ENCODE results near the gene LRMDA. TPM values are rescaled to one million over a fixed set of nuclear protein-coding genes. Genes with fewer than 3 reads are reported as not detected.
A peak's percentile ranks its signal among the peaks of the same experiment; 100 is the strongest.

Gene LRMDA
- total RNA-seq, 1 donor from 2014 or later, result not detected

DNA sequence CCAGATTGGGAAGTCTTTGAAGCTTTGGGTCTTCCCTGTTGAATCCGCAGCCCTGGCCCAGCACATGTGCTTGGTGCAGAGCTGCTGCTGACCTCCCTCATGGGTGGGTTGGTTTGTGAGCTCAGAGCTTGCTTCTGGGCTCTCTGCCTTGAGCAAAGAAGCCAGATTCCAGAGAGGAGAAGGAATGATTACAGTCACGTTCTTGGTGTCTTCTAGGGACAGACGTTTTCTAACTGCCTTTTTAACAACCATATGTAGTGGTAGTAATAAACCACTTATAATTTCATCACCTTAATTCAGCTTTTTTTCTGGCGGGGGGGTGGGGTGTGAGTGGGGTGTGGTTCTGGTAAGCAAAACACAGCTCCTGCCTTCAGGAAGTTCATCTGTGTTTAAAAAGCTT lies 39.5 kb downstream of the LRMDA start:
- no peak for DNase-seq (ENCODE audit: low read depth)

- DNase-seq (ENCODE audit: low read depth), result no peak
Measured at GRCh38 chr10:75472685-75473084, 41.3 kb downstream of the LRMDA start.

GRCh38 chr10:75474106-75474505 lies 42.7 kb downstream of the LRMDA start:
- no peak for DNase-seq (ENCODE audit: low read depth)

DNA sequence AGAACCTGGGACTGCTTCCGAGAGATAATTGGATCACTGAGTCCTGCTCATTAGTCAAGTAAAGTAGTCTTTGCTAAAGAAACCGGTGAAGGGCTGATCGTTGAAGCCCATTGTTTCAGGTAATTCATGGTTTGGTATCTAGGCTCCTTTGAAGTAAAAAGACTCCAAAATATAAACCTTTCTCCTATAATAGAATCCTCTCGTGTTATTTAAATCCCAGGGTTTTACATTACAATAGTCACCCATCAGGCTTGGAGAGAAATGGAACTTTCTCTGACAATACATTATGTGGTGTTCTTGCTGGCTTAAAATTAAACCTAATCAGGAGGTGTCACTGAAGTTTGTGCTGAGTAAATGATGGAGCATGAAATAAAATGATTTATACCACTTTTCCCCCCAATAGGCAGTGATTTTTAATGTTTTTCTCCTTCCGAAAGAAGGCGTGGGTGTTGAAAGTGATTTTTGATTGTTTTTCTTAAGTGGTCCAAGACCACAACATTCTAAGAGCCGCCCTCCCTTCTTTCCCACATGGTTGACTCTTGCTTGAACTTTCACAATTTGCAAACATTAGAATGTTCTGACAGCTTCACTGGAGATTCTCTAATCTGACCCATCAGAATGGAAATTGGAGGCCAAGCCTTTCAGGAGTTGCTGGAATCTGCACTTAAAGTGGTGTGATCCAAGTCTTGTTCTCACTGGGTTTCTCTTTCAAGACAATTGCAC lies 44.2 kb downstream of the LRMDA start:
- DNase-seq (ENCODE audit: low read depth), result no peak

GRCh38 chr10:75476569-75476968 lies 45.1 kb downstream of the LRMDA start:
- DNase-seq (ENCODE audit: low read depth), result no peak

- DNase-seq (ENCODE audit: low read depth), result no peak
Measured at GRCh38 chr10:75476985-75477384, 45.6 kb downstream of the LRMDA start.

DNA sequence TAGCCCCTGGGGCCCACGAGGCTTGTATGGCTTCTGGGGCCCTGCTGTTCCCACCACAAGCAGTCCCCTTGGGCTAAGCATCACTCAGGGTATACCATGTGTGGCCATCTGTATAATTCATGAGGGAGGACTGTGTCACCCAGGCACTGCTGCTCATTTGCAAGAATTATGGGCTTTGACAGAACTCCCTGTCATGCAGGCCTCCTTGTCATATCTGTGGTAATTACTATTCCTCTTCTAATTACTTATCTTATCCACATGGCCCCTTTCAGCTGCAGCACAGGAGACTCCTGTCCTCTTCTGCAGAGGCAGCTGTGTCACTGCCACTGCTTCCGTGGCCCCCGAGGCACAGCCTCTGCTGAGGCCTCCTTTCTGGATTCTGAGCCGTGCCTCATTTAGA lies 46.3 kb downstream of the LRMDA start:
- DNase-seq (ENCODE audit: low read depth), result no peak

DNA sequence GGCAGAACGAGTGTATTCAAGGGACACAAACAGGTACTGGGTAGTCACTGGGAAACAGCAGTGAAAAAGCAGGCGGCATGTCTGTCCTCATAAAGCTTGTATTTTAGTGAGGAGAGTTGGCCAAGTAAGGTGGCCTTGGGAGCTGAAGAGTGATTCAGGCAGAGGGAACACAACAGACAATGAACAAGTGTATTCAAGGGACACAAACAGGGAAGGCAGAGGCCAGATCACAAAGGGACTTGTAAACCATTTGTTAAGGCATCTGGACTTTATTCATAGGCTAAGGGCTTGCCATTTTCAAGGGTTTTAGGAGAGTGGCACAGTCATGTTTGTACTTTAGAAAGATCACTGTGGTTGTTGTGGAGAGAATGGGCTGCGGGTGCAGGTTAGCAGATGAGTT lies 49.0 kb downstream of the LRMDA start:
- DNase-seq (ENCODE audit: low read depth), result no peak

DNA sequence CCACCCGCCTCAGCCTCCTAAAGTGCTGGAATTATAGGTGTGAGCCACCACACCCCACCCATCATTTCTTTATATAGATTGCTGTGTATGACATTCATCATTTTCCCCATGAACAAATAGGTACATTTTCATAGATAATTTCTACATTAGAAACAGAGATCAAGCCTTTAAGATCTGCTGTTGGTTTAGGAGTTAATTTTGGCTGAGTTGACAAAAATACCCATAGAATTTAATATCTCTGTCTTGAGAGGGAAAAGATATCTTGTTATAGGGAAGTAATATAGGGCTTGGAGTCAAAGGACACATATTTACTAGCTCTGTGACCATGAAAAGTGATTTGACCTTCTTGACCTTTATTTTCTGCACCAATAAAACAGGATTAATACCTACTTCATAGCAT lies 51.8 kb downstream of the LRMDA start:
- DNase-seq (ENCODE audit: low read depth), result no peak

DNA sequence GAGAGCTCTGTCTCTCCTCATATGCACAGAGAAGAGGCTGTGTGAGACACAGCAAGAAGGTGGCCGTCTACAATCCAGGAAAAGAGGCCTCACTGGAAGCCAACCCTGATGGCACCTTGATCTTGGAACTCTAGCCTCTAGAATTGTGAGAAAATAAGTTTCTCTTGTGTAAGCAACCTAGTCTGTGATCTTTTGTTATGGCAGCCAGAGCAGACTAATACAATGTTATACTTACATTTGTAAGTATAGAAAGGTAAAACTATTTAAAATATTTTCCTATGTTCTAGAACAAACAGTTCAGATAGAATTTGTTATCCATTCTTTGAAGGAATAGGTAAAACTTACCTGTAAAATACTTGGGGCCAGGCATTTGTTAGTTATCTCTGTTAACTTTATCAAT lies 53.3 kb downstream of the LRMDA start:
- no peak for DNase-seq (ENCODE audit: low read depth)

GRCh38 chr10:75486591-75486990 lies 55.2 kb downstream of the LRMDA start:
- DNase-seq (ENCODE audit: low read depth), result no peak

DNA sequence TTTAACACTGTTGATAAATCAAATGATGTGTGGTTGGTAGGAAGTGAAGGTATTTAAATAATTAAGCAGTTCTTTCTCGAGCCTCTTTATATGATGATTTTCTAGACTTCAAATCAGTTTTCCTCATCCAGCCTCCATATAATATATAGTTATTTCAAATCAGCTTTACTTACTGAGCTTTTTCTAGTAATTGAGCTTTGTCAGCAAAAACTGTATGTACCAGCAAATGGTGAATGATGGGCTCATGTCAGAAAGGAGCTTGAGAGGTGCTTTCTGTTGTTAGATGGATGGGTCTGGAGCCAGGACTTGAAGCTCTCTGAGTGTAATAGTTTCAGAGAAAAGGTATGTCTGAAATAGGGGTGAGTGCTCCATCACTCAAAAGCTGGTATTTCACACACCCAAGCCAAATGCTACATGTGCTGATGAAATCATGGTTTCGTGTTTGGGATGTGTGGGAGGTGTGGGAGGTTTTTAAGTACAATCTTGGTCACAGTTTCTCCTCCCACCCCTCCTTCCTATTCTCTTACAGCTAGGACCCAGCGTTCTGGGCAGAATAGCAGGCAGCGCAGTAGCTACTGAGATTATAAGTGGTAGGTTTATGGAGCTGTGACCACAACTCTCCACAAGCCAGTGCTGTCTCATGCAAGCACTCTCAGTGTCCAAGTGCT lies 55.8 kb downstream of the LRMDA start:
- no peak for DNase-seq (ENCODE audit: low read depth)

DNA sequence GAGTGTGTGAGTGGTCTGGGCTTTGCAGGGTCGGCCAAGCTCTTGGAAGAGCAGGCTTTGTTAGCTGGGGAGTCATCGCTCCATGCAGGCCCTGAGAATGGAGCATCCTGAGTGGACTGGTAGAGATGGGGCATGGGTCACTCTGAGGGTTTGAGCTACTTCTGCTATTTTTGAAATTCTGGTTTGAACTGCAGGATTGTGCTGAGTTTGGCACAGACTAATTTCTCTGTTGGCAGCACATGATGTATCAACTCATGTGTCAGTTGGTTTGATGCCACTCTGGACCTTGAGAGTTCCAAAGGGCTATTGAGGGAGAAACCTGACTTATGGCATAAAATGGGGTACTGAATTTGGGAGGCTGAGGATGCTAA lies 56.3 kb downstream of the LRMDA start:
- DNase-seq (ENCODE audit: low read depth), result no peak

GRCh38 chr10:75492173-75492925 lies 60.9 kb downstream of the LRMDA start:
- DNase-seq (ENCODE audit: low read depth), result no peak

DNA sequence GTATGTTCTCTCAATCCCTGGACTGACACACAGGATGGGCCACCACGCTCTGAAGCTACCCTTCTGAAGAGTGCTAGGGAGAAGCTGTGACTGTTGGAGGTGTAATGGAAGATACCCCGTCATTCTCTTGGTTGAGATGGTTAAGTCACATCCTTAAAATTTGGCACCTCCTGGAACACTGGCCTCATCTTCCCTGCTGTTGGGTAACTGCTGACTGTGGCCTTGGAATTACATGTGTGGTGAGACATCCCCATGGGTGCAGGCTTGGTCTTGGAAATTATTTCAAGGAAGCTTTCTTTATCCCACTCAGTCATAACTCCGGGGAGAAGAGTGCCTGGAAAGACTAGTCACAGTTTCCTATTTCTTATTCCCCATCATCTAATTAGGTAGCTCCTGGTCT lies 62.0 kb downstream of the LRMDA start:
- DNase-seq (ENCODE audit: low read depth), result no peak

DNA sequence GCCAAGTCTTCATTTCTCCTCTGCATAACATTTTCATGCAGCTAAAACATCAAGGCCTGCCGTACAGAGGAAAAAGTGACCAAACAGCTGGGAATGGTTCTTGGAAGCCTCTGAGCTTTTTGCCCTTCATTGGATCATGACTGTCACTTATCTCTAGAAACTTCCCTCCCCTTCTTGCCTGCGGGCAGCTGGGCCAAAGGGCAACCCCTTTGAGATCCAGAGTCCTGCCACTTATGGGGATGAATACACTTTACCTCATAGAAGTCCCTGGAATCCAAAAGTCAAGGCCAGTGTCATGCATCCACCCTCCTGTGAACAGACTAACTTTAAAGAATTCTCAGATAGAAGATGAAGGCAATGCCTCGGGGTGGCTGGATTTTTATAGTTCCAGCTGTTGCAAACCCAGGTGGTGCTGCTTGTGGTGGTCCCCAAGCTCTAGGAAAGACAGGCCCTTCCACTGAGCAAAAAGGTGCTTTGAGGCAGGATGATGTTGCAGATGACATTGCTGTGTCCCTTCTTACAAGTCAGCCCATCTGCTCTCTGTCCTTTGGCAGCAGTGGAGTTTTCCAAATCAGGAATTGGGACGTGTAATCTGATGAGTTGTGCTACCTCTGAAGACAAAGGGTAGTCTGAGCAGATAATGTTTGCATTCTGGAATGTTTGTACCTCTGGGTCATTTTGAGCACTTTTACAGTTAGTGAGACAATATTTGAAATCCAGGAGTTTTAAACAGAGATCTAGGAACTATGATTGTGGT lies 64.2 kb downstream of the LRMDA start:
- DNase-seq (ENCODE audit: low read depth), result no peak

DNA sequence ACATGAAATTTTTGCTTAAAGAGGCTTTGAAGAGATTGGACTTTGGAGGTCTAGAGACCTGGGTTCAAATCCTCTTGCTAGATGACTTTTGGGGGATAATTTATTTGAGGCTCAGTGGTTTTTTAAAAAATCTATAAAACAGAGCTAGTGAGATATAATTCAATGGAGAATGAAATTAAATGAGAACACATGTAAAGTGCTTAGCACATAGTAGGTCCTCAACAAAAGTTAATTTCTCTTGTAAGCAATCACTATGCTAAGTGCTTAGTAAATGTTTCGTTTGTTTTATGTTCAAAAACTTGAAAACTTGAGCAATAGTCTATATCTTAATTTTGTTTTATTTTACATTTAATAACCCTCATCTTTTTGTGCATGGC lies 64.8 kb downstream of the LRMDA start:
- no peak for DNase-seq (ENCODE audit: low read depth)

DNA sequence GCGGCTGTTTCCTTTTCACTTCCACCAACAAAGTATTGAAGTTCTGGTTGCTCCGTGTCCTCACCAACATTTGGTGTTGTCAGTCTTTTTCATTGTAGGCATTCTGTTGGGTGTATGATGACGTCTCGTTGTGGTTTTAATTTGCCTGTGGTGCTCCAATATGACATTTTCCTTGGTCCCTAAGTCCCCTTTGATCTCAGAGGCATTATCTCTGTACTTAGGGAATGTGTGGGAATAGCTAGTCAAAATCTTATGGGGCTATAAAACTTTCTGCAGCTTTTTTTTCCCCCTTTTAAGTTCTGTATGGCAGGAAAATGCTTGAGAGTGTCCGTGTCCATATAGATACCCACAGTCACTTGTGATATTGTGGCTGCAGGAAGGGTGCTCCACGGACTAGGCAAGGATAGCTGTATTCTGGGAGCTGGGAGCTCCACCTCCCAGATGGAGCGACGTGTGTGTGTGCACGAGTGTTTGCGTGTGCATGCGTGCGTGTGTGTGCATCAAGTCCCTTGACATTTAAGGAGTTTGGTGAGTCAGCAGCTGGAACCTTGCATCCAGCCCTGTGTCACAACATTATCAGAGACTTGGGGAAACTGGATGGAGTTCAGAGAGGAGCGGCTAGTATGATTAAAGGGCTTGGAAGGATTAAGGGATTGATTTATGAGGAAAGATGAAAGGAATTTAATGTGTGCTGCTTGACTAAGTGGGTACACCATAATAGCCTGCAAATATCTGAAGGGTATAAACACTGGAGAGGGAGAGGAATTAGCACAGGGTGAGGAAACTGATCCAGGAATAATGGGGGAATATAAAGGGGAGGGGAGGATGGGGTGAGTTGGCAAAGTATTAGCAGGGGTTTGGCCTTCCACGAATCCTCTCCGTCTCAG lies 66.8 kb downstream of the LRMDA start:
- DNase-seq (ENCODE audit: low read depth), result peak; percentile 9

- no peak for DNase-seq (ENCODE audit: low read depth)
Measured at GRCh38 chr10:75498884-75499350, 67.5 kb downstream of the LRMDA start.

DNA sequence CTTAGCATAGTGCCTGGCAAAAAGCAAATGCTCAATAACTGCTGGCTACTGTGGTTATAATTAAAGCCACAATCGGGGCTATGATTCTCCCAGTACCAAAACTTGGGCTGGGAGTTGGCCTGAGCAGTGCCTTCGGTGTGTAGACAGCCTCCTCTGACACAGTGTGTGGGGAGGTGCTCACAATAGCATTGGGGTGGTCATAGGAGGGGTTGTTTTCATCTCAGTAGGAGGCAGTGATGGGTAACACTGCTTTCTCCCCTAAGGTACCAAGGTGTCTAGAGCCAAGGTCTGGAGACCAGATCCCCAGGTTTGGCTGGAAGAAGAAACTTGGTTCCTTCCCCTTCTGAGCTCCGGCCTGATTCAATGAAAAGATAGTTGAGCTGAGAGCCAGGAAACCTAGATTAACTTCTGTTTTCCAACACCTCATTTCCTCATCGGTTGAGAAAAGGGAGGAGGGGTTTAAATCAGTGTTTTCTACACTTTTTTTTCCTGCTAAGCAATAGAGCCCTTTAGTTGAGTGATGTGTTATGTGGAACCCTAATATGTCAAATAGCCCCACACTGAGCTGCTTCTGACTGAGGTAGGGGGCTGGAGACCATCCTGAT lies 68.2 kb downstream of the LRMDA start:
- no peak for DNase-seq (ENCODE audit: low read depth)
